C4-2B (cell line): Measurements from ENCODE around the gene TMEM258.

Experiments
- ZFX ChIP-seq: fragments of 450-650 bp; IDR thresholded peaks from 2 replicates; pipeline ENCODE4 v1.6.1; 2017
- TF ChIP-seq, protein P1 (sequence below): fragments of 450-650 bp; conservative IDR thresholded peaks from 2 replicates; pipeline ENCODE4 v1.5.1; 2017; ENCODE audit warnings: mild to moderate bottlenecking

GRCh38 chr11:61778920-61779650, 13.3 kb downstream of the TMEM258 start:
- TF ChIP-seq, protein P1, sequence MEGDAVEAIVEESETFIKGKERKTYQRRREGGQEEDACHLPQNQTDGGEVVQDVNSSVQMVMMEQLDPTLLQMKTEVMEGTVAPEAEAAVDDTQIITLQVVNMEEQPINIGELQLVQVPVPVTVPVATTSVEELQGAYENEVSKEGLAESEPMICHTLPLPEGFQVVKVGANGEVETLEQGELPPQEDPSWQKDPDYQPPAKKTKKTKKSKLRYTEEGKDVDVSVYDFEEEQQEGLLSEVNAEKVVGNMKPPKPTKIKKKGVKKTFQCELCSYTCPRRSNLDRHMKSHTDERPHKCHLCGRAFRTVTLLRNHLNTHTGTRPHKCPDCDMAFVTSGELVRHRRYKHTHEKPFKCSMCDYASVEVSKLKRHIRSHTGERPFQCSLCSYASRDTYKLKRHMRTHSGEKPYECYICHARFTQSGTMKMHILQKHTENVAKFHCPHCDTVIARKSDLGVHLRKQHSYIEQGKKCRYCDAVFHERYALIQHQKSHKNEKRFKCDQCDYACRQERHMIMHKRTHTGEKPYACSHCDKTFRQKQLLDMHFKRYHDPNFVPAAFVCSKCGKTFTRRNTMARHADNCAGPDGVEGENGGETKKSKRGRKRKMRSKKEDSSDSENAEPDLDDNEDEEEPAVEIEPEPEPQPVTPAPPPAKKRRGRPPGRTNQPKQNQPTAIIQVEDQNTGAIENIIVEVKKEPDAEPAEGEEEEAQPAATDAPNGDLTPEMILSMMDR = no peak
- no peak for TF ChIP-seq ZFX
